Left colon (tissue), 2 donors: ENCODE measurements around the gene NDUFB8. TPM values are rescaled to one million over a fixed set of nuclear protein-coding genes. Genes with fewer than 3 reads are reported as not detected.
A peak's percentile ranks its signal among the peaks of the same experiment; 100 is the strongest.

ENCODE experiments used
- ATAC-seq: fragments of 200-7000 bp; cut with Tn5 transposase; one replicate; pipeline ENCODE4 v1.9.1; 2020; ENCODE audit warnings: mild to moderate bottlenecking, moderate library complexity
- DNase-seq, 2 donors: peaks; one replicate each; pipeline ENCODE4 v3.0.0-alpha.2; 2020
- intact Hi-C, 2 donors: fragments of 100-400 bp; cut with DNase I in 1 of 2; cut with micrococcal nuclease in 1 of 2; formaldehyde crosslinking; loops; one replicate each; pipeline versions ENCODE4 v1.11.2 to v1.14.0; 2022; cut with DNase I, micrococcal nuclease
- total RNA-seq, 2 donors: library from RNA; stranded (reverse); fragmentation: NEBNext Ultra II Directional; extraction: Animal tissue kit (Norgen Biotek cat#: 25700); gene quantifications; one replicate each; pipeline ENCODE4 v1.2.1, GENCODE V29; 2021
- donor health status: DM: no; HTN: no; CAD: no.
- donor health status: DM: yes; HTN: yes; CAD: no.

Gene NDUFB8
- total RNA-seq, 2 donors from 2014 or later = 172 to 214 TPM

DNA sequence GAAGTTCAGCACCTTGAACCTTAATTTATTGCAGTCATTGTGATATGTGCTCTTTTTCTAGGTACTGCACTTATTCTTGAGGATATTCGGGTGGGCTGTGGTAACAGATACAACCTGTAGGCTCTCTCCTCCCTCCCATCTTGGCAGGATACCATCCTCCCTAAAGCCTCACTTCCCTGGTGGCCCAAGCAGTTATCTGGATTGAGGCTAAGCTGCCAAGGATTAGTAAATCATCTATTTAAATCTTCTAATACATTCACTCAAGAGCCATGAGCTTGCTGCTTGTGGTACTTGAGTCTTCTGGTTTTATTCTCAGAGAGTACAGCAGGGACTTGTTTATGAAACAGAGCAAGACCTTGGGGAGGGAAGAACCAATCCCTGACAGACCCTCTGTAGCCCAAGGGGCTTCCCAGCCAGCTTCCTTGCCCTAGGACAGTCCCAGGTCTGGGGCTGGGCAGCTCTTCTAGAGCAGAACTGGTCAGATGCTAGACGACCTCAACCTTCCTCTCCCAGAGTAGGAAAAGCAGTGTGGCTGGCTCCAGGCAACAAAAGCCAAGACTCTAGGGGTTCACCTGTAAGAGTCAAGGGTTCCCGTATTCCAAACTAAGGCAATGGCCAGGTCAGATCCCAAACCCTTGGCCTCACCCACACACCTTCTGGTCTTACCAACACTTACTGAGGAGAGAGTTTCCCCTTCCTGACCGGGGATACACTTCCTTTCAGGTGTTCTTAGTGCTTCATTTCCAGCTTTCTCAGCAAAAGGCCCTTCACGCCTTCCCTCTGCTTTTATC, 45.6 kb downstream of the NDUFB8 start:
- ATAC-seq = no peak
- DNase-seq = no peak
- intact Hi-C loops = no loop called here

DNA sequence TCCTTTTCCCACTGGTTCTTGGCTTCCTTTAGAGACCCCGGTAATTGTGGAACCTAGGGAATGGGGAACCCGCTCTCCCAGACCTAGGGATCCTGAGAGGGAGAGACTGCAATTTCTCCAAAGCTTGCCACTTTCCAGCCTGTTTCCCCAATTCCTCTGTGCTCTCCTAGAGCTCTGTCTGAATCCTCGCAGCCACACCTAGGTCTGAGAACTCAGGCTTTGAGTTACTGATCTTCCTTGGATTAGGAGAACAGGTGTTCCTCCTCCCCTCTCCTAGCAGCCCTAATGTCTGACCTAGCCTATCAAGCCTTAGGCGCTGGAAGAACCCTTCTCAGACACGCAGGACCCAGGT, 46.9 kb downstream of the NDUFB8 start:
- no peak for ATAC-seq
- intact Hi-C loops = no loop called here
- no peak for DNase-seq

- ATAC-seq (peak; percentile 73), DNase-seq (peak; percentile 49 to 67)
- intact Hi-C loops = no loop called here
Observed at GRCh38 chr10:100482181-100482833, 47.4 kb downstream of the NDUFB8 start.

DNA sequence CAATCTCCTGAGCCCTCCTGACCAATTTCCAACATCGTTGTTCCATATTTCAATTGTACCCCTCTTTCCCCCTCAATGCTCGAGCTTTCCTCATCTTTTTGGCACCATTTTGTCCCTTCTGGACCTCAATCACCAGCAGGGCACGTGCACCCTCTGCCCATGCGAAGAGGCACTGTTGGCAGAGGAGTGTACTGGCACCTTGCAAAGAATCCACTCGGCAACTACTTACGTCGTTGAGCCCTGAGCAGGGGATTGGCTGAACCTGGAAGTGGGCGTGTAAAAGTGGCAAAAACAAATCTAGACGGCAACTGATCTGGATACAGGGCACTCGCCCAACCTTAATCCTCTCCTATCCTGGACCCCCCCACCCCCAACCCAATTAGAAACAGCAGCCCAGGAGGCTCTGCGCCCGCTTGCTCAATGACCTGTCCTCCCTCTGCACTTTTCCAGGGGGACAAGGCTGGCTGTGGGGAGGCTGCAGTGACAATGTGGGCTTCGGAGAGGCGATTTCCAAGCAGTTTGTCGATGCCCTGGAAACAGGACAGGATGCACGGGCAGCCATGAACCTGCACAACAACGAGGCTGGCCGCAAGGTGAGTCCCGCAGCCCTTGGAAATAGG, 48.1 kb downstream of the NDUFB8 start:
- ATAC-seq (peak; percentile 93), DNase-seq (peak; percentile 72 to 84)
- intact Hi-C loops = no loop called here

- ATAC-seq = no peak
- intact Hi-C loops = no loop called here
- DNase-seq = no peak
Observed at GRCh38 chr10:100480002-100480401, 49.7 kb downstream of the NDUFB8 start.

- peak; percentile 41 for ATAC-seq
- peak in 1 of 2 donors; percentile 8 for DNase-seq
- intact Hi-C loops = no loop called here
Observed at GRCh38 chr10:100479037-100479436, 50.6 kb downstream of the NDUFB8 start.

GRCh38 chr10:100477970-100478369, 51.7 kb downstream of the NDUFB8 start:
- DNase-seq = no peak
- intact Hi-C loops = no loop called here
- no peak for ATAC-seq

Other genes with a start within 250 kb of the NDUFB8 start
- 10 to 100 TPM; 16.1 to 17.2 TPM for gene BLOC1S2, start 243.2 kb downstream of the NDUFB8 start, total RNA-seq
- under 1 TPM in 1 of 2 donors, not detected in 1; 0.20 TPM for gene PKD2L1, start 199.6 kb downstream of the NDUFB8 start, total RNA-seq
- 10 to 100 TPM; 70.9 to 90.1 TPM for gene SCD, start 182.6 kb downstream of the NDUFB8 start, total RNA-seq
- not detected for gene WNT8B, start 66.9 kb downstream of the NDUFB8 start, total RNA-seq
- gene SEC31B, start 10.0 kb downstream of the NDUFB8 start, total RNA-seq = 10 to 100 TPM; 13.7 to 15.3 TPM
- 10 to 100 TPM; 35.2 to 35.3 TPM for gene HIF1AN, start 6.1 kb upstream of the NDUFB8 start, total RNA-seq
- gene PAX2, start 215.7 kb upstream of the NDUFB8 start, total RNA-seq = not detected